Measurements from ENCODE around the gene PKD1L1. TPM values are rescaled to one million over a fixed set of nuclear protein-coding genes. Genes with fewer than 3 reads are reported as not detected.

Gene PKD1L1
- total RNA-seq, 2 donors from 2014 or later, result 0.13 to 0.20 TPM

DNA sequence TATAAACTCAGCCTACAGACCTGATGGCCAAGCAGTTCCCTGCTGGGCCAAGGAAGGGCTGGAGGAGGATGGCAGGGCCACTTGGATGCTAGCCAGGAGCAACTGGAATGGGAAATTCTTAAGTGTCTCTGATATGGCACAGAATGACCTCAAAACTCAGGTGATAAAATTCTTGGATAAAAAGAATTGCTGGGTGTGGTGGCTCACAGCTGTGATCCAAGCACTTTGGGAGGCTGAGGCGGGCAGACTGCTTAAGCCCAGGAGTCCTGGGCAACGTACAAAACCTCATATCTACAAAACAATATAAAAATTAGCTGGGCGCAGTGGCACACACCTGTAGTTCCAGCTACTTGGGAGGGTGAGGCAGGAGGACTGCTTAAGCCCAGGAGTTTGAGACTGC is 14.0 kb upstream of the PKD1L1 start:
- Mint-ChIP-seq H3K36me3 (ENCODE audit: low read depth) (peaks cover 82% of the 10 kb centered on the region), H3K27ac (no peak overlapping the region), H3K9me3 (peaks cover 29% of the 10 kb centered on the region), H3K4me1 (no peaks in the 10 kb centered on the region), H3K27me3 (ENCODE audit: insufficient read depth) (no peaks in the 10 kb centered on the region), H3K4me3 (no peak overlapping the region)
- no peak for TF ChIP-seq CTCF (conservative IDR thresholded peaks at IDR 0.05)
- Histone ChIP-seq H3K36me3 (ENCODE audit: control insufficient read depth, insufficient read depth, low read length) (peaks cover 75% of the 10 kb centered on the region), H3K9me3 (ENCODE audit: control insufficient read depth, low read length) (peaks cover 21% of the 10 kb centered on the region), H3K9ac (ENCODE audit: extremely low read depth, low read length, poor library complexity, severe bottlenecking) (no peak overlapping the region), H3K4me3 (ENCODE audit: low read length) (no peak overlapping the region), H3K4me1 (ENCODE audit: control insufficient read depth, insufficient read depth, low read length) (no peaks in the 10 kb centered on the region), H3K27ac (ENCODE audit: low read depth, low read length) (no peak overlapping the region), H3K27me3 (ENCODE audit: control insufficient read depth, insufficient read depth, low read length, poor library complexity, severe bottlenecking) (no peaks in the 10 kb centered on the region)
- DNase-seq, result no peak
- 96 to 100% methylated on average over 1 to 3 of the region's 3 CpGs for WGBS, 2 experiments (ENCODE audit: insufficient coverage in 1 of 2, insufficient read length in 1 of 2)

- Histone ChIP-seq H3K27ac (ENCODE audit: low read depth, low read length) (no peak overlapping the region), H3K36me3 (ENCODE audit: control insufficient read depth, insufficient read depth, low read length) (peaks cover 47% of the 10 kb centered on the region), H3K9ac (ENCODE audit: extremely low read depth, low read length, poor library complexity, severe bottlenecking) (no peak overlapping the region), H3K9me3 (ENCODE audit: control insufficient read depth, low read length) (peaks cover 21% of the 10 kb centered on the region), H3K4me3 (ENCODE audit: low read length) (no peak overlapping the region), H3K27me3 (ENCODE audit: control insufficient read depth, insufficient read depth, low read length, poor library complexity, severe bottlenecking) (no peaks in the 10 kb centered on the region), H3K4me1 (ENCODE audit: control insufficient read depth, insufficient read depth, low read length) (peaks cover 7% of the 10 kb centered on the region)
- Mint-ChIP-seq H3K9me3 (peaks cover 31% of the 10 kb centered on the region), H3K36me3 (ENCODE audit: low read depth) (peaks cover 61% of the 10 kb centered on the region), H3K27ac (no peak overlapping the region), H3K4me1 (peaks cover 22% of the 10 kb centered on the region), H3K27me3 (ENCODE audit: insufficient read depth) (no peaks in the 10 kb centered on the region), H3K4me3 (no peak overlapping the region)
- 75 to 77% methylated on average over 4 to 6 of the region's 6 CpGs for WGBS, 2 experiments (ENCODE audit: insufficient coverage in 1 of 2, insufficient read length in 1 of 2)
- DNase-seq, result no peak
- TF ChIP-seq CTCF (conservative IDR thresholded peaks at IDR 0.05), result no peak
Observed at GRCh38 chr7:47957156-47957555, 8.9 kb upstream of the PKD1L1 start.

- Mint-ChIP-seq H3K9me3 (peaks cover 25% of the 10 kb centered on the region), H3K4me1 (peaks cover 31% of the 10 kb centered on the region), H3K4me3 (peak overlapping the region; percentile 11), H3K27me3 (ENCODE audit: insufficient read depth) (no peaks in the 10 kb centered on the region), H3K36me3 (ENCODE audit: low read depth) (peaks cover 52% of the 10 kb centered on the region), H3K27ac (no peak overlapping the region)
- Histone ChIP-seq H3K27me3 (ENCODE audit: control insufficient read depth, insufficient read depth, low read length, poor library complexity, severe bottlenecking) (no peaks in the 10 kb centered on the region), H3K4me1 (ENCODE audit: control insufficient read depth, insufficient read depth, low read length) (peaks cover 11% of the 10 kb centered on the region), H3K36me3 (ENCODE audit: control insufficient read depth, insufficient read depth, low read length) (peaks cover 38% of the 10 kb centered on the region), H3K9me3 (ENCODE audit: control insufficient read depth, low read length) (peaks cover 14% of the 10 kb centered on the region), H3K9ac (ENCODE audit: extremely low read depth, low read length, poor library complexity, severe bottlenecking) (no peak overlapping the region), H3K27ac (ENCODE audit: low read depth, low read length) (no peak overlapping the region), H3K4me3 (ENCODE audit: low read length) (no peak overlapping the region)
- TF ChIP-seq CTCF (conservative IDR thresholded peaks at IDR 0.05), result no peak
- peak; percentile 68 for DNase-seq
- WGBS, 2 experiments (ENCODE audit: insufficient coverage in 1 of 2, insufficient read length in 1 of 2), result 63 to 93% methylated on average over 2 to 6 of the region's 6 CpGs
Observed at GRCh38 chr7:47956220-47956619, 8.0 kb upstream of the PKD1L1 start.
